CD4-positive, alpha-beta T cell treated with Interleukin-6 for 4 hours (primary cell): ENCODE data around the gene KIAA2012.
"Not testable (repeated sequence)": the region's sequence is repeated elsewhere in the genome, so short reads cannot be mapped to it uniquely, and the experiment has no call there.

ENCODE experiments used
- DNase-seq: peaks from one replicate; pipeline ENCODE4 v3.0.0-alpha.2; 2020; ENCODE audit warnings: mixed read lengths

The KIAA2012 gene

GRCh38 chr2:202120828-202121227 is 47.8 kb downstream of the KIAA2012 start:
- no peak for DNase-seq

DNA sequence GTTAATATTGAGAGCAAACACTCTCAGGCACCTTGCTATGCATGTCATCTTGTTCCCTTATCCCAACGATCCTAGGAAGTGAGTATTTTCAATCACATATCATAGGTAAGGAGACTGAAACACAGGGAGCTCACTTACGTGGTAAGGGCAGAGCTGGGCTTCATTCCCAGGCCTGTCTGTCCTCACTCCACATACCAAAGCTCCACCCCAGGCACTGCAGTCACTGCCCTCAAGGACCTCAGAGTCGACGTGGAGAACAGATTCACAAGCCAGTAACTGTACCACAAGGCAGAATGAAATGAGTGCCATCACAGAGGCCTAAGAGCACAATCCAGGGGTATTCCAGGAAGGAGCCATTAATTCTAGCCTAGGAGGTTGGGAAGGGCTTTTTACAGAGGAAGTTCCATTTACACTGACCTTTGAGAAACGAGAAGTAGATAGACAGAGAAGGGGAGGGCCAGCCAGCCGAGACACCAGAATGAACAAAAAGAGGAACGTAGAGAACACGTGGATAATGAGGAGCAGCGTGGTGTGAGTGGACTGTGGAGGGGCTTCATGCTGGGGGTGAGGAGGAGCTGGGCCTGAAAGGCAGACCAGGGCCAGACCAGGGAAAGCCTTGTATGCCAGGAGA is 48.6 kb downstream of the KIAA2012 start:
- no peak for DNase-seq

GRCh38 chr2:202122163-202122540 is 49.1 kb downstream of the KIAA2012 start:
- DNase-seq: no peak

DNA sequence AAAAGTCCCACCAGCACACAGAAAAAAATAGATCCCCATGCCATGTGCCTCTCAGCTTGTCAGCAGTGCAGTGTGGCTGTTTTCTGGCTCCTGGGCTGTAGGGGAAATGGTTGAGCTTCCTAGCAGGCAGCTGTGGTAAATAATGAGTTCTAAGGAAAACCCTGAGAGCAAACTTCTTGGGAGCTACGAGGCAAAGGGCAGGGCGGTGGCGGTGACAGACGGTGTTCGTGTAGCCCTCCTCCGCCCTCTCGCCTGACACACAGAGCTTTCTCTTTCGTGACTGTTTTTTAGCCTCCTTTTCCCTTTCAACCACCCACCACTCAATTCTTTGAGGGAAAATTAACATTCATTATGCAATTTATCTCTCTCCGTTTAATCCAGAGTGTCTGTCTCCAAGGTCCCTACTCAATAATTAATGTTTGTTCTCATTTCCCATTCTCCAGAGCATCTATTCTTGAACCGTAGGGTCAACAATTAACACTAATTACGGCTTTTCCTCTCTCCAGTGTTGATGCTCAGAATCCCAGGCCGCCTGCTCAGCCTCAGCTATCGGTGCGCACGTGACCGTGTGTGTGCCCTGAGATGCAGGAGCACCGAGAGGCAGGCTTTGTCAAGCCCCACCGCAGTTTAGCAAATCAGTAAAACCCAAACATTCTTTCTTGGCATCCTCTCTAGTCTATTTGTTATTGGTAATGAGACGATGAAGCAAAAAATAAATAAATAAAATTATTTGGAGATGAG is 50.1 kb downstream of the KIAA2012 start:
- DNase-seq: no peak

GRCh38 chr2:202124286-202124685 is 51.2 kb downstream of the KIAA2012 start:
- DNase-seq: no peak

- DNase-seq: no peak
Measured at GRCh38 chr2:202127687-202128331, 54.8 kb downstream of the KIAA2012 start.

- no peak for DNase-seq
Measured at GRCh38 chr2:202129841-202130240, 56.8 kb downstream of the KIAA2012 start.

DNA sequence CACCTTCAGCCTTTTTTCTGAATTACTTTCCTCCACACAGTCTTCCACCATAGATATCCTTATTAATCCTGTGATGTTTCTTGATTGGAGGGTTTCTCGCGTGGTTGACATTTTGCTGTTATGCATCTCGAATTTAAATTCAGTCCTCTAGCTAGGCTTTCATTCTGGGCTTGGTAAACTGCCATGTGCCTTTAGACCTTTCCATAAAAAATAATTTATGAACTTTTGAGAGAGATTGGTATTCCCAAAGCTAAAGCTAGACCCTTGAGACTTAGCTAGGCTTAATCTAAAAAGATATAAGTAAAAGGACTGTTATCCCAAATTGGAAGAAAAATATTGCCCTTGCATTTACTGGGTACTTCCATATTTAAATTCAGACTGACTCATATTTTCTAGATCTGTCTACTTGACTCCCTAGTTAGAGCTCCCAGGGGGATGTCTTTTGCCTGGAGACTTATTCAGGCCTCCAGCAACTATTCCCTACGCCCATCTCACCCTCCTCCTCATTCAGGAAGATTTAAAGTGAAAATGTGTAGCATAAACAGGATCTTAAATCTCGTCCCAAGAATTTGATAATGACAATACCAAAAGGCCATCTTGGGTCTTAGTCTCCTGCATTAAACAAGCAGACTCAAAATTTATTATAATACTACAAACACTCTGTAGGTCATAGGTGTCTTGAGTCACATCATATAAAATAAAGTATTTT is 60.3 kb downstream of the KIAA2012 start:
- DNase-seq: no peak

DNA sequence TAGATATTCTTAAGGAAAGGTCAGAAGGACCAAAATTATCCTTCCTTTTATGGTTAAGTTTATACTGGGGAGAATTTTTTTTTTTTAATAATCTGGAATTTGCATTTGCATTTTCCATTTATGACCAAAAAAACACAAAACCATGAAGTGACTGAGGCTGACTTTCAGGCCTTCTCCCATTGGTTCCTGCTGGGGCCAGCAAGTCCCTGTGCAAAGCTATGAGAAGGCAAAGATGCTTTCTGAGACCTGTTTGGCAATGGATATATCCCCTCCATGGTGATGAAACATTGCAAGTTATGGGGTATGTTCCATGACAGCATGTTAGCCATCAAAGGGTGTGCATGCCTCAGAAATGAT is 60.8 kb downstream of the KIAA2012 start:
- DNase-seq: no peak

DNA sequence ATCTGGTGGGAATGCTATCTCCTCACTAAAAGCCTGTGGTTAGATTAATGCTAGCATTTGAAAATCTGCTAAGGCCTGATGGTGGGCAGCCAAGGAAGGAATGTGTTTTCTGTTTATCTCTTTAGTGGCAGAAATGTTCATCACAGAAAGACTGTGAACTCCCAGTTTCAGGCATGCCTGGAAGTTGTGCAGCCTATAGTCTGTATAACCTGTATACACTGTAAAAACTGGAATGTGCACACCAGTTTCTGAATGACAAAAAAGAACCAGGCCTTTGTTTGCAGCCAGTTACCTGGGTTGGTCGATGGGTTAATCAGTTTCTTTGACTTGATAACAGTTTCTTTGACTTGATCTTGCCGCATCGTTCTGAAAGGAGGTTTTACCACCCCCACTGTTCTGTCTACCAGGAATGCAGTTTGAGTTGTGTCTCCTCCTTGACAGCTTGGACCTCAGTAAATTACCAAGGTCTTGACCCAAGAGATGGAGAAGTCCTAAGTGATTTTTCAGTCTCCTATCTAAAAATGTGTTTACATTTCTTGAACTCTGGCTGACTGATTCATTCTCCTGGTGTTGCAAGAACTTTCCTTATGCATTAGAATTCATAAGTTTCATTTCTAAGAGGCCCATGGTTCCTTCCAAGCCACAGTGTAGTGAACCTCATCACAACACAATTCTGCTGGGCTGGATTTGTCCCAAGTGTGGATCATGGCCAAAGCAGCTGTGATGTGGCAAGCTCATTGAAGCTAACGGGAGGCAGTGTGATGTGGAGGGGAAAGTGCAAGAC is 62.2 kb downstream of the KIAA2012 start:
- no peak for DNase-seq

- not testable (repeated sequence) for DNase-seq
Measured at GRCh38 chr2:202136039-202136438, 63.0 kb downstream of the KIAA2012 start.

- no peak for DNase-seq
Measured at GRCh38 chr2:202136526-202136925, 63.5 kb downstream of the KIAA2012 start.

DNA sequence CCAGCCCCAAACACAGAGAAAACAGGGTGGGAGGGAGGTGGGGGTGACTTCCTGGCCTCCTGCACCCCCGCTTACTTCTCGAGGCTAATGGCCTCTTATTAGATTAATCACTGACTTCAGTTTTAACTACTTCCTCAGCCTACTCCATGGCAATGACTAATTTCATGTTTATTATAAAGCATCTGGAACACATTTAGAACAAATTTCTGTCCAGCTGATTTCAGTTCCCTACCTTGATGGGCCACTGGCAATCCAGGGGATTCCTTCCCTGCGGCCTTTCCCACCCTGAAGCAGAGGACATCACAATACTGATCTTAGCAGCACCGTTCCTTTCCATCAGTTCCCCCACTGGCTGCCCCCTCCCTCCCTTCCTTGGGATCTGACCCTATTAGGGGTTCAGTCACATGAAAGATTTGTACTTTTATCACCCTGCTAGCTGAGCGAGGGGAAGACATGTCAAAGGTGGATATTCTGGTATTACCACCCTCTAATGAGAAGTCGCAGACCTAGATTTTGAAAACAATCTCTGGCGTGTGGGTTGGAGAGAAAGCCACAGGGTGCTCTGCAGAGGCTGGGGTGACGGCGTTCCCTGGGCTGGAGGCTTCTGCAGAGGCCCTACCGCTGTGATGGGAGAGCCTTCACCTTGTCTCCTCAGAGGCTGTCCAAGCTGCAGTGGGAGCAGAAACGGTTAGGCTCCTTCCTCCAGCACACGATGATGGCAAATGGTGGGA is 67.6 kb downstream of the KIAA2012 start:
- no peak for DNase-seq

GRCh38 chr2:202141329-202141947 is 68.4 kb downstream of the KIAA2012 start:
- DNase-seq: no peak

DNA sequence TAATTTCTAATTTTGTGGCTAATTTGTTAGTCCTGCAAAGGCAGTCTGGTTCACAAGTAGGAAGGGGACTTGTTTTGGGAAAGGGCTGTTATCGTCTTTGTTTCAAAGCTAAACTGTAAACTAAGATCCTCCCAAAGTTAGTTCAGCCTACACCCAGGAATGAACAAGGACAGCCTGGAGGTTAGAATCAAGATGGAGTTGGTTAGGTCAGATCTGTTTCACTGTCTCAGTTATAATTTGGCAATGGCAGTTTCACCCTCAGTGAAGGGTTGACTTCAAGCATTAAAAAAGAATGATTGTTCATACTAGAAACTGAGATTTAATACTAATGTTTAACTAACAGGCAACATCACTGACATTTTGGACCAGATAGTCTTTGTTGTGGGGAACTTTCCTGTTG is 69.5 kb downstream of the KIAA2012 start:
- DNase-seq: no peak

DNA sequence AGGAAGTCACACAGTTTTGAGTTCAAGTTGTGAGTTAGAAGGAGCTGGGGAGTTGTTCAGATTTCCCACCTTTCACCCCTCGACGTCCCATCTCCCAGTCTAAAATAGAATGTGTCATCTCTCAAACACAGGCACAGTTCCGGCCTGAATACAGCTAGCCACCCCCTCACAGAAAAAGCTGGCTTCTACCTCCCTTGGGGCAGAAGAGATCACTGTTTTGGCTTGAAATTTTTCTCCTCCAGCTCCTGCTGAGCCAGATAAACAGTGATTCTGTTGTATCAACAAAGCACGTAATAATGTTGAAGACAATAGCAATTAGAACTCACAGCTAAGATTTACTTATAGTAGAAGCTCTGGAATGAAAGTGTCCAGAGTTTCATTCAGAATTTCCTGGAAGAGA is 74.7 kb downstream of the KIAA2012 start:
- DNase-seq: no peak

GRCh38 chr2:202148515-202149154 is 75.6 kb downstream of the KIAA2012 start:
- no peak for DNase-seq

DNA sequence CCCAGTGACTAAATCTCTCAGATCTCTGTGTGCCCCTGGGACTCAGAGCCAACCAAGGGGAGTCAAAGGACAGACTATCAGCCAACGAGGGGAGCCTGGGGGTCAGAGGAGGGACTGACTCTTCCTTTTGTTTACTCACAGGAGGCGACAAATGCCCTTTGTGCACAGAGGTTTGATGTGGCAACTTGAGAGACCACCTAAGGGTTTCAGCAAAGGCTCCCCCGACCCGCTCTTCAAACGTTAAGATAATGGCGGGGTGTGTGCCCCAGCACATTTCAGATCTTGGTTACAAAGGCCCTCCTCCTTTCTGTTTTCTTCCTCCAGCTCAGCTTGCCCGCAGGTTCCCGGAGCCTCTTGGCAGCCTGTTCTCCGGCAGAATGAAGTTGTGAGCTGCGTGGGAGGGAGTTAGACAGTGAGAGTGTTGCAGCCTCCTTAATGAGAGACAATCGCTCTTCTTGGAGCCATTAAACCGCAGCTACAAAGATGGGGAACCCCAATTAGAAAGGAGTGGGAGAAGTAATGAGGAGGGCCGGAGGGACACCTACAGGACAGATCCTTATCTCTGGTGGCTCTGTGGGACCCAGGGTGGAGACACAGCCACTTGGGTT is 76.2 kb downstream of the KIAA2012 start:
- no peak for DNase-seq

DNA sequence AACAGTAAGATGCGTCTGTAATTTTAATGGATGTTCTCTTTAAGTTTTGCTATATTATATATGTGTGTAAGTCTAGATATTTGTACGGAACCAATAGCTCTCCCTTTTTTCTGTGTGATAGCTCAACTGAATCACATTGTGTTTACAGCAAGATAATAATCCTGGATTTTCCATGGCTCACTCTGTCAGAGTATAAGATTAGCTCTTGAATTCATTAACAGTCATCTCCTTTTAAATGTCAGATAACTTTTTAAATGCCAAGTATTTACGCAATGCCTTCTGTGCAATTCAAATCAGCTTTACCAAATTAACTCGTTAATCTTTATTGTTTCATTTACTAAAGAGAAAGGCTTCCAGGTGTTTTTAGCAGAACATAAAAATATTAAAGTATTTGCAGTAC is 76.9 kb downstream of the KIAA2012 start:
- no peak for DNase-seq

GRCh38 chr2:202152104-202152715 is 79.2 kb downstream of the KIAA2012 start:
- no peak for DNase-seq
